Measurements from ENCODE around the gene TMEM250. TPM values are rescaled to one million over a fixed set of nuclear protein-coding genes. Genes with fewer than 3 reads are reported as not detected.

TMEM250 gene
- total and polyA plus RNA-seq, 2 of the 4 experiments (the other 2 are of a cell fraction): 14.0 to 17.5 TPM

DNA sequence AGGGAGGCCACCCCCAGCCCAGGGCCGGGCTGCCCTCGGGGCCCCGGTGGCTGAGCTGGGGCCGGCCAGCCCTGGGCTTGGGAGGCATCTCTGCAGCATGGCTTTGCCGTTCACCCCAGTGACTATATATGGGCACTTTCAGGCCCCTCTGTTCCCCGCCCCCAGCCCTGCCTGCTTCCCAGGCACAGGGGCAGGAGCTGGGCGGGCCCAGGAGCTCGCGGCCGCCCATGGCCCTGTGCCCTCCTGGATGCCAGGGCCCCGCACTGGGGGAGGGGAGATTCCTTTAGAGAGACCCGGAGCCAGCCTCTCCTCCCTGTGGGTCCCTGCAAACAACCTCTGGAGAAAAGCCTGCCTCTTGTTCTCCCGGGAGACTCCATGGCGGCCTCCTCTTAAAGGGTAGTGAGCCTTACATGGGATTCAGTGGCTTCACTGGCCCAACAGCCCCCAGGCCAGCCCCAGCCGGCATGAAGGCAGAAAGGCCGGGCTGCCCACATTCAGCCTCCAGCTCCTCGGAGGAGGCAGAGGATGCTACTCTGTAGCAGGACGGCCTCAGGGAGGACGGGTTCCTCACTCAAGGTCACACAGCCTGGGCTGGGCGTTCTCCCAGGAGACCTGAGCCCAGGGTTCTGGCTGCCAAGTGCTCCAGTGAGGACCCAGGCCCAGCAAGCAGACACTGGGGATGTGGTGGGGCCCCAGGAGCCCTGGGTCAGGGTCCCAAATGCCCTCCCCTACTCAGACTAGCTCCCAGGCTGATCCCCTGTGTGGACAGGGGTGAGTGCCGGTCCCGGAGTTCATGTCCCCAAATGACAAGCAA is 27.7 kb downstream of the TMEM250 start:
- Histone ChIP-seq H4K5ac (ENCODE audit: low read depth, low read length) (no peak overlapping the region), H3K9me1 (ENCODE audit: insufficient read depth, low read length) (peaks cover 5% of the 10 kb centered on the region), H3K9ac (ENCODE audit: low read depth, low read length) (no peak overlapping the region; the same call in 1 of the 2 replicates), H3K4me1 (ENCODE audit: control insufficient read depth, insufficient read depth, low read length) (peaks cover 19% of the 10 kb centered on the region), H2AK9ac (replicated peaks; ENCODE audit: low read depth, low read length, poor library complexity) (peak overlapping the region; percentile 70), H4K8ac (ENCODE audit: low read depth in 2 of 2, low read length in 2 of 2) (no peak overlapping the region; a peak in 1 of 4 replicates), H2AFZ (replicated peaks; ENCODE audit: low read length, poor library complexity) (no peak overlapping the region), H3K27ac (ENCODE audit: insufficient read depth, low read length) (0 out of 2 replicates have a peak overlapping the region, but pooled peaks have one; percentile 12), H3K23ac (ENCODE audit: low read depth, low read length) (no peak overlapping the region), H4K20me1 (ENCODE audit: insufficient read depth, low read length) (peaks cover 79% of the 10 kb centered on the region), H2AK5ac (ENCODE audit: low read depth, low read length) (no peak overlapping the region; the same call in 1 of the 2 replicates), H2BK120ac (ENCODE audit: low read depth, low read length) (no peak overlapping the region), H3K14ac (replicated peaks; ENCODE audit: low read depth, low read length) (no peak overlapping the region), H3K4me2 (ENCODE audit: low read depth, low read length) (no peak overlapping the region), H3K79me1 (ENCODE audit: low read depth in 1 of 2, low read length in 2 of 2) (peaks cover 5 to 67% of the 10 kb centered on the region in 2 experiments), H3K9me3 (ENCODE audit: control insufficient read depth, insufficient read depth, low read length) (no peaks in the 10 kb centered on the region), H3K4me3 (ENCODE audit: insufficient read depth, low read depth, low read length) (no peak overlapping the region), H3K56ac (ENCODE audit: extremely low read depth, insufficient read depth, low read length) (no peak overlapping the region), H2BK15ac (ENCODE audit: low read depth, low read length) (no peak overlapping the region), H3K18ac (ENCODE audit: low read depth, low read length) (no peak overlapping the region), H2BK5ac (ENCODE audit: low read depth, low read length, poor library complexity, severe bottlenecking) (no peak overlapping the region), H2BK20ac (ENCODE audit: low read depth, low read length) (no peak overlapping the region), H3K27me3 (ENCODE audit: control insufficient read depth, insufficient read depth, low read length) (no peaks in the 10 kb centered on the region), H3K36me3 (ENCODE audit: control insufficient read depth, insufficient read depth, low read length) (peaks cover 6% of the 10 kb centered on the region; the same call in 1 of the 2 replicates), H3K4ac (ENCODE audit: low read depth, low read length) (no peak overlapping the region), H4K91ac (ENCODE audit: insufficient read depth, low read depth, low read length) (no peak overlapping the region)
- 93% methylated on average over 4 of the region's 22 CpGs; no CpG with 5 or more reads in 1 of the 2 experiments for WGBS, 2 experiments (ENCODE audit: extremely low coverage in 2 of 2, insufficient read length in 1 of 2)
- in situ Hi-C loops (cut with MboI; ENCODE audit: low sequenced_read_pairs) (no loop called here), intact Hi-C loops (cut with micrococcal nuclease) (no loop called here), dilution Hi-C loops (cut with HindIII; ENCODE audit: low sequenced_read_pairs, unreplicated experiment) (no loop called here)
- CTCF ChIA-PET: interaction anchor here (1.9 kb wide), 1 partner anchor 32 kb away, joined by 4 read pairs; no protein-coding TSS in a partner anchor
- TF ChIP-seq CTCF (conservative IDR thresholded peaks at IDR 0.05; ENCODE audit: low read depth, low read length) (no peak), POLR2A (IDR thresholded peaks at IDR 0.05; ENCODE audit: low read depth, low read length) (no peak), CEBPB (IDR thresholded peaks at IDR 0.05; ENCODE audit: low read depth, low read length) (no peak), USF2 (IDR thresholded peaks at IDR 0.05; ENCODE audit: low read depth, low read length) (no peak), SMC3 (IDR thresholded peaks at IDR 0.05; ENCODE audit: low read depth, low read length) (no peak), RFX5 (IDR thresholded peaks at IDR 0.05; ENCODE audit: low read depth, low read length) (no peak), MXI1 (IDR thresholded peaks at IDR 0.05; ENCODE audit: borderline replicate concordance, low read depth, low read length) (no peak), BHLHE40 (IDR thresholded peaks at IDR 0.05; ENCODE audit: low read depth, low read length) (no peak), NFE2L2 (IDR thresholded peaks at IDR 0.05; ENCODE audit: low read depth, low read length) (no peak), MAZ (IDR thresholded peaks at IDR 0.05; ENCODE audit: borderline replicate concordance, low read depth, low read length) (no peak)
- BruUV-seq (replicated peaks): no TSS peak
- POLR2A ChIA-PET (ENCODE audit: unreplicated experiment): interaction anchor here (0.6 kb wide), 1 partner anchor 131 kb away, joined by 3 read pairs; no protein-coding TSS in a partner anchor
- ATAC-seq (ENCODE audit: low read depth): peak; percentile 10; the same call in 1 of the 2 replicates
- no peak for DNase-seq

Measured in IMR-90 (cell line).